GM23338 (cell line): Measurements from ENCODE around the gene COA8. TPM values are rescaled to one million over a fixed set of nuclear protein-coding genes. Genes with fewer than 3 reads are reported as not detected.

Experiments
- ATAC-seq: fragments of 200-7000 bp; cut with Tn5 transposase; 3 replicates; pipeline ENCODE4 v1.9.1; 2020
- DNase-seq: peaks from one replicate; pipeline ENCODE4 v3.0.0-alpha.2; 2015; ENCODE audit warnings: low spot score
- H2AFZ ChIP-seq: fragments of 200-600 bp; sonication (generic); 2 replicates; pipeline ENCODE4 v1.8.0; 2016; ENCODE audit warnings: antibody characterized with exemption, mild to moderate bottlenecking, moderate library complexity
- H3F3A ChIP-seq: fragments of 200-600 bp; sonication (generic); replicated peaks from 2 replicates; pipeline ENCODE4 v1.8.0; 2017; ENCODE audit warnings: antibody characterized with exemption, mixed run types, low read depth
- H3K27ac ChIP-seq: fragments of 200-600 bp; sonication (generic); 2 replicates; pipeline ENCODE4 v1.6.1; 2016; ENCODE audit warnings: low read depth
- H3K27me3 ChIP-seq: fragments of 200-600 bp; sonication (generic); 2 replicates; pipeline ENCODE4 v1.8.0; 2016; ENCODE audit warnings: mild to moderate bottlenecking, mixed run types, moderate library complexity; ENCODE audit not compliant: insufficient read depth
- H3K36me3 ChIP-seq: fragments of 200-600 bp; sonication (generic); 2 replicates; pipeline ENCODE4 v1.8.0; 2016; ENCODE audit warnings: mild to moderate bottlenecking; ENCODE audit not compliant: insufficient read depth
- H3K4me1 ChIP-seq: fragments of 200-600 bp; sonication (generic); 2 replicates; pipeline ENCODE4 v1.8.0; 2016; ENCODE audit warnings: mild to moderate bottlenecking, moderate library complexity; ENCODE audit not compliant: insufficient read depth
- H3K4me2 ChIP-seq: fragments of 200-600 bp; sonication (generic); 2 replicates; pipeline ENCODE4 v1.7.1; 2017; ENCODE audit warnings: mixed run types
- H3K4me3 ChIP-seq: fragments of 200-600 bp; sonication (generic); 2 replicates; pipeline ENCODE4 v1.6.1; 2016; ENCODE audit warnings: mixed run types
- H3K79me2 ChIP-seq: fragments of 200-600 bp; sonication (generic); replicated peaks from 2 replicates; pipeline ENCODE4 v1.8.0; 2017; ENCODE audit warnings: mild to moderate bottlenecking; ENCODE audit not compliant: insufficient read depth
- H3K9me2 ChIP-seq: fragments of 200-600 bp; sonication (generic); 2 replicates; pipeline ENCODE4 v1.8.0; 2017; ENCODE audit not compliant: insufficient read depth
- H4K20me1 ChIP-seq: fragments of 200-600 bp; sonication (generic); replicated peaks from 2 replicates; pipeline ENCODE4 v1.8.0; 2017; ENCODE audit warnings: mild to moderate bottlenecking; ENCODE audit not compliant: insufficient read depth
- H3K27ac Mint-ChIP-seq: 2 replicates; pipeline ENCODE4 v1.8.0; 2020; ENCODE audit warnings: inconsistent platforms, mild to moderate bottlenecking, moderate library complexity, mixed read lengths
- H3K27me3 Mint-ChIP-seq: 3 replicates; pipeline ENCODE4 v1.8.0; 2022; ENCODE audit warnings: low read depth, mild to moderate bottlenecking, moderate library complexity, mixed read lengths, inconsistent platforms; ENCODE audit not compliant: insufficient read depth, poor library complexity
- H3K36me3 Mint-ChIP-seq: 3 replicates; pipeline ENCODE4 v1.8.0; 2021; ENCODE audit warnings: low read depth, mild to moderate bottlenecking, inconsistent platforms, moderate library complexity, mixed read lengths
- H3K4me1 Mint-ChIP-seq: 3 replicates; pipeline ENCODE4 v1.8.0; 2020; ENCODE audit warnings: mild to moderate bottlenecking, inconsistent platforms, mixed read lengths
- H3K4me3 Mint-ChIP-seq: 3 replicates; pipeline ENCODE4 v1.8.0; 2021; ENCODE audit warnings: moderate library complexity, mild to moderate bottlenecking, inconsistent platforms, mixed read lengths
- H3K9me3 Mint-ChIP-seq: 3 replicates; pipeline ENCODE4 v1.8.0; 2020; ENCODE audit warnings: moderate library complexity, mild to moderate bottlenecking, inconsistent platforms, mixed read lengths
- CREB1 ChIP-seq: fragments of 250-450 bp; sonication (Bioruptor Pico); IDR thresholded peaks from 2 replicates; pipeline ENCODE4 v1.5.0; 2020; ENCODE audit warnings: low read depth, mild to moderate bottlenecking, moderate library complexity
- EZH2 ChIP-seq: fragments of 200-600 bp; sonication (generic); IDR thresholded peaks from one replicate; pipeline ENCODE4 v1.8.0; 2017; ENCODE audit warnings: antibody characterized with exemption, mild to moderate bottlenecking, low read depth; ENCODE audit not compliant: unreplicated experiment
- EZH2phosphoT487 ChIP-seq: fragments of 200-600 bp; sonication (generic); IDR thresholded peaks from one replicate; pipeline ENCODE4 v1.8.1; 2018; ENCODE audit warnings: antibody characterized with exemption; ENCODE audit not compliant: unreplicated experiment
- JUNB ChIP-seq: IDR thresholded peaks from one replicate; pipeline ENCODE4 v1.6.1; 2016; ENCODE audit warnings: antibody characterized with exemption; ENCODE audit not compliant: unreplicated experiment
- NANOG ChIP-seq: IDR thresholded peaks from 2 replicates; pipeline ENCODE4 v1.6.1; 2016; ENCODE audit warnings: antibody characterized with exemption, borderline replicate concordance
- POLR2AphosphoS5 ChIP-seq: IDR thresholded peaks from 2 replicates; pipeline ENCODE4 v1.6.1; 2016; ENCODE audit warnings: antibody characterized with exemption, low read depth
- STAT1 ChIP-seq: IDR thresholded peaks from one replicate; pipeline ENCODE4 v1.6.1; 2016; ENCODE audit warnings: antibody characterized with exemption; ENCODE audit not compliant: unreplicated experiment
- ZNF114 ChIP-seq: fragments of 250-450 bp; sonication (Bioruptor Pico); IDR thresholded peaks from 2 replicates; pipeline ENCODE4 v1.5.0; 2020; ENCODE audit warnings: mild to moderate bottlenecking, moderate library complexity
- ZNF331 ChIP-seq: fragments of 250-450 bp; sonication (Bioruptor Pico); IDR thresholded peaks from 2 replicates; pipeline ENCODE4 v1.5.0; 2020; ENCODE audit warnings: low read depth, mild to moderate bottlenecking, moderate library complexity
- polyA plus RNA-seq: library from polyadenylated mRNA; unstranded; fragments of >200 nt; fragmentation: Nextera tagmentation; extraction: Ambion mirVana; gene quantifications from 2 replicates; pipeline ENCODE4 v1.2.1, GENCODE V29; 2016
- total RNA-seq: library from RNA; depleted of rRNA; stranded (reverse); fragments of >200 nt; shearing (Covaris generic); gene quantifications from 2 replicates; pipeline ENCODE4 v1.2.3, GENCODE V29; 2014
- TF ChIP-seq, protein P1 (sequence below): fragments of 250-450 bp; sonication (Bioruptor Pico); IDR thresholded peaks from 2 replicates; pipeline ENCODE4 v1.5.0; 2020; ENCODE audit warnings: mild to moderate bottlenecking, moderate library complexity
- TF ChIP-seq, protein P2 (sequence below): IDR thresholded peaks from 2 replicates; pipeline ENCODE4 v1.6.1; 2016; ENCODE audit warnings: antibody characterized with exemption

The COA8 gene
- total and polyA plus RNA-seq, 2 experiments from 2014 or later: 61.3 to 130 TPM

GRCh38 chr14:103581206-103581605 is 18.4 kb downstream of the COA8 start (continued):
- no peak for TF ChIP-seq EZH2phosphoT487
- TF ChIP-seq, protein P1, sequence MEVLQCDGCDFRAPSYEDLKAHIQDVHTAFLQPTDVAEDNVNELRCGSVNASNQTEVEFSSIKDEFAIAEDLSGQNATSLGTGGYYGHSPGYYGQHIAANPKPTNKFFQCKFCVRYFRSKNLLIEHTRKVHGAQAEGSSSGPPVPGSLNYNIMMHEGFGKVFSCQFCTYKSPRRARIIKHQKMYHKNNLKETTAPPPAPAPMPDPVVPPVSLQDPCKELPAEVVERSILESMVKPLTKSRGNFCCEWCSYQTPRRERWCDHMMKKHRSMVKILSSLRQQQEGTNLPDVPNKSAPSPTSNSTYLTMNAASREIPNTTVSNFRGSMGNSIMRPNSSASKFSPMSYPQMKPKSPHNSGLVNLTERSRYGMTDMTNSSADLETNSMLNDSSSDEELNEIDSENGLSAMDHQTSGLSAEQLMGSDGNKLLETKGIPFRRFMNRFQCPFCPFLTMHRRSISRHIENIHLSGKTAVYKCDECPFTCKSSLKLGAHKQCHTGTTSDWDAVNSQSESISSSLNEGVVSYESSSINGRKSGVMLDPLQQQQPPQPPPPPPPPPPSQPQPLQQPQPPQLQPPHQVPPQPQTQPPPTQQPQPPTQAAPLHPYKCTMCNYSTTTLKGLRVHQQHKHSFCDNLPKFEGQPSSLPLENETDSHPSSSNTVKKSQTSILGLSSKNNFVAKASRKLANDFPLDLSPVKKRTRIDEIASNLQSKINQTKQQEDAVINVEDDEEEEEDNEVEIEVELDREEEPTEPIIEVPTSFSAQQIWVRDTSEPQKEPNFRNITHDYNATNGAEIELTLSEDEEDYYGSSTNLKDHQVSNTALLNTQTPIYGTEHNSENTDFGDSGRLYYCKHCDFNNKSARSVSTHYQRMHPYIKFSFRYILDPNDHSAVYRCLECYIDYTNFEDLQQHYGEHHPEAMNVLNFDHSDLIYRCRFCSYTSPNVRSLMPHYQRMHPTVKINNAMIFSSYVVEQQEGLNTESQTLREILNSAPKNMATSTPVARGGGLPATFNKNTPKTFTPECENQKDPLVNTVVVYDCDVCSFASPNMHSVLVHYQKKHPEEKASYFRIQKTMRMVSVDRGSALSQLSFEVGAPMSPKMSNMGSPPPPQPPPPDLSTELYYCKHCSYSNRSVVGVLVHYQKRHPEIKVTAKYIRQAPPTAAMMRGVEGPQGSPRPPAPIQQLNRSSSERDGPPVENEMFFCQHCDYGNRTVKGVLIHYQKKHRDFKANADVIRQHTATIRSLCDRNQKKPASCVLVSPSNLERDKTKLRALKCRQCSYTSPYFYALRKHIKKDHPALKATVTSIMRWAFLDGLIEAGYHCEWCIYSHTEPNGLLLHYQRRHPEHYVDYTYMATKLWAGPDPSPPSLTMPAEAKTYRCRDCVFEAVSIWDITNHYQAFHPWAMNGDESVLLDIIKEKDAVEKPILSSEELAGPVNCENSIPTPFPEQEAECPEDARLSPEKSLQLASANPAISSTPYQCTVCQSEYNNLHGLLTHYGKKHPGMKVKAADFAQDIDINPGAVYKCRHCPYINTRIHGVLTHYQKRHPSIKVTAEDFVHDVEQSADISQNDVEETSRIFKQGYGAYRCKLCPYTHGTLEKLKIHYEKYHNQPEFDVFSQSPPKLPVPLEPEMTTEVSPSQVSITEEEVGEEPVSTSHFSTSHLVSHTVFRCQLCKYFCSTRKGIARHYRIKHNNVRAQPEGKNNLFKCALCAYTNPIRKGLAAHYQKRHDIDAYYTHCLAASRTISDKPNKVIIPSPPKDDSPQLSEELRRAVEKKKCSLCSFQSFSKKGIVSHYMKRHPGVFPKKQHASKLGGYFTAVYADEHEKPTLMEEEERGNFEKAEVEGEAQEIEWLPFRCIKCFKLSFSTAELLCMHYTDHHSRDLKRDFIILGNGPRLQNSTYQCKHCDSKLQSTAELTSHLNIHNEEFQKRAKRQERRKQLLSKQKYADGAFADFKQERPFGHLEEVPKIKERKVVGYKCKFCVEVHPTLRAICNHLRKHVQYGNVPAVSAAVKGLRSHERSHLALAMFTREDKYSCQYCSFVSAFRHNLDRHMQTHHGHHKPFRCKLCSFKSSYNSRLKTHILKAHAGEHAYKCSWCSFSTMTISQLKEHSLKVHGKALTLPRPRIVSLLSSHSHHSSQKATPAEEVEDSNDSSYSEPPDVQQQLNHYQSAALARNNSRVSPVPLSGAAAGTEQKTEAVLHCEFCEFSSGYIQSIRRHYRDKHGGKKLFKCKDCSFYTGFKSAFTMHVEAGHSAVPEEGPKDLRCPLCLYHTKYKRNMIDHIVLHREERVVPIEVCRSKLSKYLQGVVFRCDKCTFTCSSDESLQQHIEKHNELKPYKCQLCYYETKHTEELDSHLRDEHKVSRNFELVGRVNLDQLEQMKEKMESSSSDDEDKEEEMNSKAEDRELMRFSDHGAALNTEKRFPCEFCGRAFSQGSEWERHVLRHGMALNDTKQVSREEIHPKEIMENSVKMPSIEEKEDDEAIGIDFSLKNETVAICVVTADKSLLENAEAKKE: no peak
- no peak for TF ChIP-seq STAT1
- TF ChIP-seq, protein P2, sequence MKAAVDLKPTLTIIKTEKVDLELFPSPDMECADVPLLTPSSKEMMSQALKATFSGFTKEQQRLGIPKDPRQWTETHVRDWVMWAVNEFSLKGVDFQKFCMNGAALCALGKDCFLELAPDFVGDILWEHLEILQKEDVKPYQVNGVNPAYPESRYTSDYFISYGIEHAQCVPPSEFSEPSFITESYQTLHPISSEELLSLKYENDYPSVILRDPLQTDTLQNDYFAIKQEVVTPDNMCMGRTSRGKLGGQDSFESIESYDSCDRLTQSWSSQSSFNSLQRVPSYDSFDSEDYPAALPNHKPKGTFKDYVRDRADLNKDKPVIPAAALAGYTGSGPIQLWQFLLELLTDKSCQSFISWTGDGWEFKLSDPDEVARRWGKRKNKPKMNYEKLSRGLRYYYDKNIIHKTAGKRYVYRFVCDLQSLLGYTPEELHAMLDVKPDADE: no peak
- TF ChIP-seq ZNF331: no peak

- H3K36me3 ChIP-seq: no peaks in the 10 kb centered on the region
- H3K4me1 Mint-ChIP-seq: no peaks in the 10 kb centered on the region
- H3K4me3 Mint-ChIP-seq: no peak overlapping the region
- no peaks in the 10 kb centered on the region for H3K4me1 ChIP-seq
- peak; percentile 73 for ATAC-seq
- no peak overlapping the region for H3K27ac Mint-ChIP-seq
- H4K20me1 ChIP-seq: no peaks in the 10 kb centered on the region; the same call in none of the 2 replicates
- no peaks in the 10 kb centered on the region for H3K27me3 Mint-ChIP-seq
- no peaks in the 10 kb centered on the region for H3K27me3 ChIP-seq
- H3K9me2 ChIP-seq: no peaks in the 10 kb centered on the region
- H3K4me2 ChIP-seq: no peak overlapping the region
- no peak overlapping the region for H2AFZ ChIP-seq
- H3K27ac ChIP-seq: no peak overlapping the region
- DNase-seq: peak; percentile 47
- H3K9me3 Mint-ChIP-seq: no peaks in the 10 kb centered on the region
- no peaks in the 10 kb centered on the region; the same call in none of the 2 replicates for H3F3A ChIP-seq
- peaks cover 24% of the 10 kb centered on the region for H3K36me3 Mint-ChIP-seq
- H3K4me3 ChIP-seq: no peak overlapping the region
- H3K79me2 ChIP-seq: peaks cover 11% of the 10 kb centered on the region; the same call in 1 of the 2 replicates
- TF ChIP-seq, protein P2: no peak
- TF ChIP-seq ZNF331: no peak
- TF ChIP-seq ZNF114 (CRISPR knock-in tag): no peak
- TF ChIP-seq STAT1: no peak
- no peak for TF ChIP-seq POLR2AphosphoS5
- no peak for TF ChIP-seq CREB1 (CRISPR knock-in tag)
- TF ChIP-seq JUNB: no peak
- TF ChIP-seq NANOG: no peak
- TF ChIP-seq EZH2: no peak
Measured at GRCh38 chr14:103581954-103582703, 19.4 kb downstream of the COA8 start.
